Activated CD4-positive, alpha-beta memory T cell treated with anti-CD3 and anti-CD28 coated beads for 36 hours (primary cell): Measurements from ENCODE around the gene SEMA3B. TPM values are rescaled to one million over a fixed set of nuclear protein-coding genes. Genes with fewer than 3 reads are reported as not detected.
"Not testable (repeated sequence)": the region's sequence is repeated elsewhere in the genome, so short reads cannot be mapped to it uniquely, and the experiment has no call there.

Source experiments
- CTCF ChIA-PET: fragments of 350-600 bp; sonication (Branson Sonifier 250); formaldehyde crosslinking; loops from one replicate; lab custom pipeline; 2021; ENCODE audit warnings: antibody characterized with exemption, inconsistent platforms; lab: Charles Lee
- POLR2A ChIA-PET: fragments of 350-600 bp; sonication (Branson Sonifier 250); formaldehyde crosslinking; loops from one replicate; lab custom pipeline; 2021; ENCODE audit warnings: antibody characterized with exemption; lab: Charles Lee
- DNase-seq: peaks from one replicate; pipeline ENCODE4 v3.0.0-alpha.2; 2020
- H3K27ac Mint-ChIP-seq: one replicate; pipeline ENCODE4 v1.8.0; 2021; ENCODE audit warnings: mixed read lengths
- H3K27me3 Mint-ChIP-seq: one replicate; pipeline ENCODE4 v1.8.0; 2021; ENCODE audit warnings: mixed read lengths
- H3K36me3 Mint-ChIP-seq: one replicate; pipeline ENCODE4 v1.8.0; 2021; ENCODE audit warnings: mixed read lengths
- H3K4me1 Mint-ChIP-seq: one replicate; pipeline ENCODE4 v1.8.0; 2021; ENCODE audit warnings: low read depth, mixed read lengths
- H3K4me3 Mint-ChIP-seq: one replicate; pipeline ENCODE4 v1.8.0; 2021; ENCODE audit warnings: mild to moderate bottlenecking, mixed read lengths
- H3K9me3 Mint-ChIP-seq: one replicate; pipeline ENCODE4 v1.8.0; 2021; ENCODE audit warnings: mixed read lengths
- intact Hi-C: fragments of 100-400 bp; cut with micrococcal nuclease; formaldehyde crosslinking; loops from one replicate; pipeline ENCODE4 v1.15.1; 2023
- total RNA-seq, 2 experiments: library from RNA; stranded (reverse); gene quantifications; one replicate each; pipeline ENCODE4 v1.2.3, GENCODE V29; 2021

The SEMA3B gene
- total RNA-seq, 2 experiments from 2014 or later: 0.86 to 0.97 TPM

DNA sequence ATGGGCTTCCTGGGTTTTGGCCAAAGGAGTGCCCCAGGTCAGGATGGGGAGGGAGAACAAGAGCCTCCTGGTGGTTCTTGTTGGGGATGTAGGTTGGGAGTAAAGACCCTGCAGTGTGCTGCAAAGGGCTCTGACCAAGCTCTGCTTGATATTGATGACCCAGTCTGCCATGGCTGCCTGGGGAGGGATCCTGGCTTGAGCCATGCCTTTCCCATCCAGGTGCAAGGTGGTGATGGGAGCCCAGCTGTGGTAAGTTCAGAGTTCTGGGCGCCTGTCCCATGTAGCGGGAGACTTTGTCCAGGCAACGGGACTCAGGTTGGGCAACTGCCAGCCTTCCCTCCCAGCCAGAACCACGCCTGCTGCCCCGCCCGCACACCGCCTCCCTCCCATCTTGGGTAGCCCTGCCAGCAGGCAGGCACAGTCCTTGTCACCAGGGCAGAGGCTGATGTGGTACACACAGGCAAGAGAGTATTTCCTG lies 30.4 kb upstream of the SEMA3B start:
- Mint-ChIP-seq H3K36me3 (peaks cover 23% of the 10 kb centered on the region), H3K4me1 (peaks cover 56% of the 10 kb centered on the region), H3K9me3 (no peaks in the 10 kb centered on the region), H3K27me3 (no peaks in the 10 kb centered on the region), H3K4me3 (peak overlapping the region; percentile 91), H3K27ac (peak overlapping the region; percentile 94)
- CTCF ChIA-PET: interaction anchor here (4.2 to 14.8 kb wide), 2 partner anchors 6 to 11 kb away, joined by 45 to 307 read pairs; no protein-coding TSS in a partner anchor
- peak; percentile 43 for DNase-seq
- POLR2A ChIA-PET: interaction anchor here (0.5 to 3.5 kb wide), 4 partner anchors 8 to 59 kb away, joined by 3 to 17 read pairs (median 8); no protein-coding TSS in a partner anchor
- intact Hi-C loops: loop anchor here (1.0 to 5.0 kb wide), 3 partner anchors 8 to 364 kb away; partner anchors contain the start of gene IFRD2

DNA sequence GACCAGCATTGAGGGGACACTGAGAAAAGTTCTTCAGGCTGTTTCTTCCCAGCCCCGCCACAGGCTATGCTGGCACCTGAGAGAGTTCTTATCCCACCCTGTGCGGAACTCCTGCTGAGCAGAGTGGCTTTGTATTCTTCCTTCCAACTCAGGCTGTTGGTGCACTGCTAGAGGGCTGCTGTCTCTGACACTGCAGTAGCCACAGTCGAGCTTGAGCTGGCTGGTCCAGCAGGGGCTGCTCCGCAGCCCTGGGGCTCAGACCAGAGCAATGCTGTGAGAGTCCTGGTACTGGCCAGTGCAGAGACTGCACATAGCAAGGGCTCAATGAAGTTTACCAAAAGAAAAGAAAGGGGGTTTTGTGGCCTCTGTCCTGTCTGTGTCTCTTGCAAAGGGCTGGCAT lies 29.3 kb upstream of the SEMA3B start:
- Mint-ChIP-seq H3K4me1 (peaks cover 64% of the 10 kb centered on the region), H3K9me3 (no peaks in the 10 kb centered on the region), H3K27ac (peak overlapping the region; percentile 96), H3K36me3 (peaks cover 25% of the 10 kb centered on the region), H3K4me3 (peak overlapping the region; percentile 91), H3K27me3 (no peaks in the 10 kb centered on the region)
- no peak for DNase-seq
- ChIA-PET POLR2A (no interaction called here), CTCF (interaction anchor here (9.5 kb wide), 1 partner anchor 8 kb away, joined by 307 read pairs; the partner anchor contains the start of gene GNAI2)
- intact Hi-C loops: loop anchor here (5.0 kb wide), 1 partner anchor 363 kb away; no protein-coding TSS in a partner anchor

DNA sequence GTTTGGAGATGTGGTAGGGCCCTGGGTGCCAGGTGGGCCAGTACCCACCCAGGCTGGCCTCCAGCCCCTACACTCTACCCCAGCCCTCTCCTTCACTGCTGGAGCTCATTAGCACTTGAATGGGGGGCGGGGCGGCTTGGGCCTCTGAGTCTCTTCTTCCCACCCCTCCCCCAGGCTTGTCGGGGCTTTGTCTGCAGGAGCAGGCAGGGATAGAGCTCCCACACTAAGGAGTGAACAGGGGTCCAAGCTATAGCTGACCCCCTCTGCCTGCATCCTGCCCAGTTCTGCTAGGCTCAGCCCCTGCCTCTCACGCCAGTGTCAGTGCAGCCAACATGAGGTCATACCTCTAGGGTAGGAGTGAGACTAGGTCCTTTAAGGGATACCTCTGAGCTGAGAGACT lies 27.8 kb upstream of the SEMA3B start:
- Mint-ChIP-seq H3K4me1 (peaks cover 70% of the 10 kb centered on the region), H3K27me3 (no peaks in the 10 kb centered on the region), H3K4me3 (no peak overlapping the region), H3K36me3 (peaks cover 25% of the 10 kb centered on the region), H3K27ac (peak overlapping the region; percentile 96), H3K9me3 (no peaks in the 10 kb centered on the region)
- ChIA-PET CTCF (interaction anchor here (1.0 to 9.5 kb wide), 4 partner anchors 10 to 83 kb away, joined by 3 to 307 read pairs (median 14); partner anchors contain the start of gene GNAI2), POLR2A (interaction anchor here (2.6 kb wide), 1 partner anchor 14 kb away, joined by 8 read pairs; no protein-coding TSS in a partner anchor)
- intact Hi-C loops: no loop called here
- DNase-seq: no peak

DNA sequence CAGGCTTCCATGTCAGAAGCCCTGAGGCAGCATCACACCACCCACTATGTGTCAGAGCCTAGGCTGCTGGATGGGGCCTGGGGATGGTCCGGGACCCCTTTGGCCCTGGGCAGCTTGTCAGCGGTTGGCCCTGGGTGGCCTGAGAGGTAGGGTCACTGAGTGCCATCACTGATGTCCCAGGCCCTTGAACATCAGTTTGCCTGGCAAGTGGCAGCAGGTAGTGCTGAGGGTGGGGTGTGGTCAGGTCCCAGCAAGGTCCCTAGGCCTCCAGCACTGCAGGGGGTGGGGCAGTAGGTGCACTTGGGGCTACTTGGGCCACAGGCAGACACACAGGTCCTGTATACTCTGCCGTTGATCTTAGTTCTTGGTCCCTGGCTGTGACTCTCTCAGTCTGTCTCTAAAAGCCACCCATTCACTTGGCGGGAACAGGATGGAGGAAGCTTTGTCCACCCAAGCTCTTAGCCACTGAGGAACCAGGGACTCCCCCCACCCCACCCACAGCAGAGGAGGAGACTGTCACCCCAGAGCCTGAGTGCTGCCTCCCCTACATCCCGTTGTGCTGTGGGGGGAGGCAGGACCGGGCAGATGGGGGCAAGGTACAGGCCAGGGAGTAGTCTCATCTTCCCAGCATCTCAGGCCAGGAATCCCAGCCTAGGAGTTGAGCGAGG lies 27.1 kb upstream of the SEMA3B start:
- peak overlapping the region; percentile 23 for H3K4me3 Mint-ChIP-seq
- ChIA-PET POLR2A (interaction anchor here (2.6 kb wide), 1 partner anchor 15 kb away, joined by 8 read pairs; no protein-coding TSS in a partner anchor), CTCF (interaction anchor here (1.0 to 9.5 kb wide), 5 partner anchors 10 to 83 kb away, joined by 3 to 307 read pairs (median 5); partner anchors contain the start of gene GNAI2)
- H3K27ac Mint-ChIP-seq: peak overlapping the region; percentile 96
- intact Hi-C loops: no loop called here
- peaks cover 20% of the 10 kb centered on the region for H3K36me3 Mint-ChIP-seq
- H3K27me3 Mint-ChIP-seq: no peaks in the 10 kb centered on the region
- no peaks in the 10 kb centered on the region for H3K9me3 Mint-ChIP-seq
- peak; percentile 39 for DNase-seq
- peaks cover 74% of the 10 kb centered on the region for H3K4me1 Mint-ChIP-seq

DNA sequence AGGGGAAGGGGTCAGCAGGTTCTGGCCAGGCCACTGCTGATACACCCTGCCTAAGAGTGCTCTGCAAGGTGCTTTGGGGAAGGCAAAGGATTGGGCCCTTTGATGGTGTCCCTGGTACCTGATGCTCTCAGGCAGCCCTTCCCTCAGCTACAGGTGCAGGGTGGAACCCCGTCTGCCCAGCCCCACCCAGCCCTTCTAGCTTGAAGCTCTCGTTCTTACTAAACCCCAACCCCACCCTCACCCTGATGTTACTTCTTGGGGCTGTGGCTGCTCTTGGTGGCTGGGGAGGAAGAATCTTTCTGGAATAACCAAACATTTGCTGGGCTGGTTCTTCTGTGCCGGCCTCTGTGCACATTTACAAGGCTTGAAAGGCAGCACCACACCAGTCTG lies 26.6 kb upstream of the SEMA3B start:
- CTCF ChIA-PET: interaction anchor here (1.5 to 9.5 kb wide), 4 partner anchors 11 to 82 kb away, joined by 5 to 307 read pairs (median 14); partner anchors contain the start of gene GNAI2

DNA sequence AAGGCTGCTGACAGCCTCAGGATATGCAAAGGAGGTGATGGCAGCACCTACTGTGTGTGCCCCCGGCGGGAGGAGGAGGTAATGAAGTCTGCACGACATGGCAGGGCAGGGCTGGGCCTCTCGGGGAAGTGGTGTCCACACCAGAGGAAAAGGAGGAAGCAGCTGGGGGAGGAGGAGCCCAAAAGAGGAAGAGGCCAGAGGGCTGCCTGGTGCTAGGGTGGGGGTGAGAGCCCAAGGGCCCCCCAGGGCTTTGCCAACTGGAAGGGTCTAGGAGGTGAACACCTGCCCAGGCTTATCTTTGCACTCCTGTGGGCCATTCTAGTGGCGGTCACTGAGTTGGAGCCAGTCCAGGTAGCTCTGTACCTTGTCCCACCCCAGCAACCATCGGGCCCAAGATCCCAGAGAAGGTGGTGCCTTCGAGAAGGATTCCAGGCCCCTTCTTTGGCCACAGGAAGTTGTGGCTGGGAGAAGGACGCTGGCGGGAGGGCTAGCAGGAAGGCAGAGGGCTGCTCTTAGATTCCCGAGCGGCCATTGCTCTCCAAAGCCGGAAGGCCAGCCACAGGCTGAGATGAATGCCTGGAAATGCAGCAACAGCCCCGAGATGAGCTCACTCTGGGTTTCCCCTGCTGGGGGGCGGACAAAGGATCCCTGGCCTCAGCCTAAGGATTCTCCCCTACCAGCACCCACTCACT lies 25.9 kb upstream of the SEMA3B start:
- Mint-ChIP-seq H3K36me3 (peaks cover 10% of the 10 kb centered on the region), H3K9me3 (no peaks in the 10 kb centered on the region), H3K4me3 (peak overlapping the region; percentile 69), H3K27ac (peak overlapping the region; percentile 96), H3K27me3 (no peaks in the 10 kb centered on the region), H3K4me1 (peaks cover 82% of the 10 kb centered on the region)
- DNase-seq: peak; percentile 77
- POLR2A ChIA-PET: interaction anchor here (1.0 to 2.6 kb wide), 4 partner anchors 9 to 94 kb away, joined by 3 to 8 read pairs (median 4); no protein-coding TSS in a partner anchor
- CTCF ChIA-PET: interaction anchor here (0.7 to 9.5 kb wide), 6 partner anchors 11 to 81 kb away, joined by 3 to 307 read pairs (median 8); partner anchors contain the start of gene GNAI2
- intact Hi-C loops: no loop called here

More for the DNA sequence above, 26.6 kb upstream of the SEMA3B start:
- peak; percentile 57 for DNase-seq
- H3K4me1 Mint-ChIP-seq: peaks cover 79% of the 10 kb centered on the region
- no peaks in the 10 kb centered on the region for H3K27me3 Mint-ChIP-seq
- H3K36me3 Mint-ChIP-seq: peaks cover 15% of the 10 kb centered on the region
- intact Hi-C loops: no loop called here
- POLR2A ChIA-PET: interaction anchor here (2.6 kb wide), 1 partner anchor 15 kb away, joined by 8 read pairs; no protein-coding TSS in a partner anchor
- H3K27ac Mint-ChIP-seq: peak overlapping the region; percentile 96
- H3K4me3 Mint-ChIP-seq: peak overlapping the region; percentile 69
- no peaks in the 10 kb centered on the region for H3K9me3 Mint-ChIP-seq

DNA sequence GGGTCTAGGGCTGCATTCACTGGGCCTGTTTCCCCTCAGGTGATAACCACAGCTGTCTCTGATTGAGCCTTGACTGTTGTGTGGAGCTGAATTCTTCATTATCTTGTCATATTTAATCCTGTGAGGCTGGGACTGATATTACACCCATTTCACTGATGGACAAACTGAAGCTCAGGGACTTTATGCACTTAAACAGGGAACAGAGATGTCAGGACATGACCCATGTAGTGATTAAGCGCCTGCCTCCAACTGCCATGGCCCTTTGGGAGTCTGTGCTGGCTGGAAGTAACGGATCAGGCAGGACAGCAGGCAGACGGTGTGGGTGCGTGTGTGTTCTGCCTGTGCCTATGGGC lies 25.4 kb upstream of the SEMA3B start:
- no peak overlapping the region for H3K4me3 Mint-ChIP-seq
- peaks cover 10% of the 10 kb centered on the region for H3K36me3 Mint-ChIP-seq
- no peak for DNase-seq
- ChIA-PET POLR2A (interaction anchor here (1.0 to 1.3 kb wide), 3 partner anchors 8 to 94 kb away, joined by 3 to 5 read pairs (median 4); no protein-coding TSS in a partner anchor), CTCF (interaction anchor here (0.7 to 9.5 kb wide), 5 partner anchors 12 to 49 kb away, joined by 3 to 307 read pairs (median 12); partner anchors contain the start of gene GNAI2)
- peak overlapping the region; percentile 96 for H3K27ac Mint-ChIP-seq
- intact Hi-C loops: no loop called here
- no peaks in the 10 kb centered on the region for H3K27me3 Mint-ChIP-seq
- H3K9me3 Mint-ChIP-seq: no peaks in the 10 kb centered on the region
- H3K4me1 Mint-ChIP-seq: peaks cover 82% of the 10 kb centered on the region

DNA sequence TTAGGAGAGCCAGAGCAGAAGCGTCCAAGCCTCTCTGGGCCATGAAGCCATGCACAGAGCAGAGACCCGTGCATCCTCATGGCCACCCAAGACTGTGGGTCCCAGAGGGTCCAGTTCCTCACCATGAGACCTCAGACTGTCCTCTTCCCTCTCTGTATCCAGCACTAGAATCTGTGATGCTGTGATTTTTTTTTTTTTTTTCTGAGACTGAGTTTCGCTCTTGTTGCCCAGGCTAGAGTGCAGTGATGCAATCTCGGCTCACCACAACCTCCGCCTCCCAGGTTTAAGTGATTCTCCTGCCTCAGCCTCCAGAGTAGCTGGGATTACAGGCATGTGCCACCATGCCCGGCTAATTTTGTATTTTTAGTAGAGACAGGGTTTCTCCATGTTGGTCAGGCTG lies 24.1 kb upstream of the SEMA3B start:
- H3K4me3 Mint-ChIP-seq, H3K9me3 Mint-ChIP-seq, H3K27me3 Mint-ChIP-seq, DNase-seq, intact Hi-C loops, POLR2A ChIA-PET: not testable (repeated sequence)
- Mint-ChIP-seq H3K36me3 (peaks cover 11% of the 10 kb centered on the region), H3K27ac (peak overlapping the region; percentile 96), H3K4me1 (peaks cover 81% of the 10 kb centered on the region)
- CTCF ChIA-PET: interaction anchor here (5.6 to 9.5 kb wide), 2 partner anchors 13 to 50 kb away, joined by 24 to 307 read pairs; partner anchors contain the start of gene GNAI2

DNA sequence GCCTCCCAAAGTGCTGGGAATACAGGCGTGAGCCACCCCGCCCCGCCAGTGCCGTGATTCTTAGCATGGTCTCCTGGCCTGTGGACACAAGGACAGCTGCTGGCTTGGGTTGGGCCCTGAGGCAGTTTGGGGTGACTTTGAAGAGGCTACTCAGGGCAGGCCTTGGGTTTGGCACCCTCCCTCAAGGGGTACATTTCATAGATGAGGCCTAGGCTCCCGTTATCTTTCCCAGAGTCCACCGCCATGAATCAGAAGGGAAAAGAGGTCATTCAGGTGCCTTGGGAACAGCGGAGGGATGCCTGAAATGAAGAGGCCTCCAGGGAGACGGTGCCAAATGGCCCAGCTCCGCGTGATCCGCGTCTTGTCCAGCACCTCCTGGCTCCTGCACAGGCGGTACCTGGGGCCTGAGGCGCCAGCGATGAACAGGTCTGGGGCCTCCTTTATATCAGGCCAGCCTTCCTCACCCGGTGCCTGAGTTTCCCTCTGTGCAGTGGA lies 23.6 kb upstream of the SEMA3B start:
- H3K27me3 Mint-ChIP-seq: no peaks in the 10 kb centered on the region
- H3K27ac Mint-ChIP-seq: peak overlapping the region; percentile 96
- intact Hi-C loops: no loop called here
- no peaks in the 10 kb centered on the region for H3K9me3 Mint-ChIP-seq
- ChIA-PET POLR2A (no interaction called here), CTCF (interaction anchor here (5.6 to 9.5 kb wide), 2 partner anchors 14 to 51 kb away, joined by 24 to 307 read pairs; partner anchors contain the start of gene GNAI2)
- no peak for DNase-seq
- peaks cover 81% of the 10 kb centered on the region for H3K4me1 Mint-ChIP-seq
- peak overlapping the region; percentile 77 for H3K4me3 Mint-ChIP-seq
- peaks cover 14% of the 10 kb centered on the region for H3K36me3 Mint-ChIP-seq

DNA sequence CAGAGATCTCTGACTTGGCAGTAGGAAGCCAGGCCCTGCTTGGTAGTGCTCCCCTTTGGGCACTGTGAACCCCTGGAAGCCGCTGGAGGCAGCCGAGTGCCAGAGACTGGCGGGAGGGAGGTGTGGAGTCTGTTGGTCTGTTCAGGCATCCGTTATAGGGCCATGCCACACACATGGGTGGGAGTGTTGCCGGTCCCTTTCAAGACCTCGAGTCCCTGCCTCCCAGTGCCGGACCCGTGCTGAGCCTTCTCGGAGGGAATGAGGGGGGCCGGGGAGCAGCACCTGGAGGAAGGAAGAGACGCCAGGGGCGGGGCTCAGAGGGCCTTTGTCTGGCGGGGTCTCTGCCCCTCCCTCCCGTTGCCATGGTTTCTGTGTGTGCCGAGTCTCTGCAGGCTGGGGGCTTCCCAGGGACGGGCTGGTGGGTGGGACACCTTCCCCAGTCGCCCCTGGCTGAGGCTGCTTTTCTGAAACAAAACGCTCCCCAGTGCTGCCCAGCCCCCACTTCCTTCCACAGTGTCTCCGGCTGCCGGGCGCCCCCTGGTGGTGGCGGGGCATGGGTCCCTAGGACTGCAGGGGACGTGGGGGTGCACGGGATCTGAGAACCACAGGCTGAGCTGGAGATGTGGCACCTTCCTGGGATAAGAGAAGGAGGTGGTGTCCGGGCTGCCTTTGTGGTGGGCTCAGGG lies 23.0 kb upstream of the SEMA3B start:
- CTCF ChIA-PET: interaction anchor here (0.6 to 9.5 kb wide), 26 partner anchors 12 to 156 kb away, joined by 3 to 307 read pairs (median 7); partner anchors contain the start of genes GNAI2, GNAT1, HYAL3 and IFRD2
- intact Hi-C loops: loop anchor here (1.0 kb wide), 6 partner anchors 8 to 53 kb away; partner anchors contain the start of genes HYAL3, IFRD2 and NAA80
- no peaks in the 10 kb centered on the region for H3K27me3 Mint-ChIP-seq

More for the DNA sequence above, 23.0 kb upstream of the SEMA3B start:
- peak; percentile 96 for DNase-seq
- Mint-ChIP-seq H3K4me3 (peak overlapping the region; percentile 77), H3K4me1 (peaks cover 82% of the 10 kb centered on the region), H3K9me3 (no peaks in the 10 kb centered on the region), H3K36me3 (peaks cover 15% of the 10 kb centered on the region), H3K27ac (peak overlapping the region; percentile 96)
- POLR2A ChIA-PET: interaction anchor here (0.8 to 1.7 kb wide), 10 partner anchors 8 to 305 kb away, joined by 3 to 18 read pairs (median 6); partner anchors contain the start of genes GNAI2, HYAL3, IFRD2 and NAA80
